HG03139 (cell line): Measurements from ENCODE around the gene RAD51B.

Source experiments
- ATAC-seq: cut with Tn5 transposase; IDR thresholded peaks from one replicate; pipeline ENCODE4 v1.9.1; 2021; ENCODE audit not compliant: unreplicated experiment

The RAD51B gene

GRCh38 chr14:68552075-68552474 lies 732.5 kb downstream of the RAD51B start:
- ATAC-seq, result no peak

GRCh38 chr14:68552602-68553001 lies 733.0 kb downstream of the RAD51B start:
- ATAC-seq, result no peak

DNA sequence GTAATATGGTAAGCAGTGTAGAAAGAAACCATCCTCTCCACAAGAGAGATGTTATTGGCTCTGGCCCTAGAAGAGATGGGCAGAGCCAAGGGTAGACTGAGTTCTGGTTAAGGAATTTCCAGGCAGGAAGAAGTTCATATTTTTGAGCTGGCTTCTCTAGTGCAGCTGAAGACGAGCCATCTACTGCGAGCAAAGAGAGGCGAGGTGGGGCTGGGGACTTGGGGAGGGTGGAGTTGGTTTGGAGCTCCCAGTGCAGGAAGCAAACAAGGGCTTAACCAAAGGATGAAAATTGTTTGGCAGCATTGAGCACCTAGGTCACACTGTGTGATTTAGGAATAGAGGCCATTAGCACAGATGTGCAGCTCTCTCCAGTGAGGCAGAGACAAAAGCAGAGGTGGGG lies 733.7 kb downstream of the RAD51B start:
- no peak for ATAC-seq

- ATAC-seq, result no peak
Observed at GRCh38 chr14:68554231-68554630, 734.7 kb downstream of the RAD51B start.

GRCh38 chr14:68556253-68556652 lies 736.7 kb downstream of the RAD51B start:
- ATAC-seq, result no peak

- ATAC-seq, result no peak
Observed at GRCh38 chr14:68557648-68558047, 738.1 kb downstream of the RAD51B start.

DNA sequence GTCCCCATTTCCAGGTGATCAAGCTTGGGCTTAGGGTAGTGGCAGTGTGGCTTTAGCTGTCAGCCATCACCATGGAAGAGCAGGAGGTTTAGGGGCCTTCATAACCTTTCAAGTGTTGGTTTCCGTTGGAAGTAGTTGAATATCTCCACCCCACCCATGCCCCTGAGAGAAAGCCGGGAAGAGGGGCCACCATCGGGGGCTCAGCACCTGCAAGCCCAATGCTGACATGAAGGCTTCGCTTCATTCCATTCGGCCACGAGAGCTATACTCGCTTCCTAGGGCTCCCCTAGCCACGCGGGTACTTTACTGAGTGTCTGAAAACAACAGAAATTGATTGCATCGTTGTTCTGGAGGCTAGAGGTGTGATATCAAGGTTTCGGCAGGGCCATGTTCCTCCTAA lies 738.5 kb downstream of the RAD51B start:
- ATAC-seq, result no peak

DNA sequence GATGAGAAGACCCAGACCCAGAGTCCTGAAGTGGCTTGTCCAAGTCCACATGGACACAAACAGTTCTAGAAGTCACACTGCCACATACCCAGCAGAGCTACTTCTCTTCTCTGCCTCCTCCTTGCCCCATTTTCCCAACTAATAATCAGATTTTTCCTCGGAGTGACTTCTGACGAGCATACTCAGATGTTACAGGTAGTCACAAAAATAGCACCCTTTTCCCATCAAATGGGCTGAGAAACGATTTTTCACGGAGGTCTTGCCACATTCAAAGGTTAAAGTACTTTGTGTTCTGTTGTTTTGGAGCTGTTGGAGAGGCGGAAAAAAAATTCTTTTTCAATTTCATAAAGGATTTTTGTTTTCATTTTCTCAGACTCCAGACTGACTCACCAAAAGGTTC lies 740.4 kb downstream of the RAD51B start:
- no peak for ATAC-seq

DNA sequence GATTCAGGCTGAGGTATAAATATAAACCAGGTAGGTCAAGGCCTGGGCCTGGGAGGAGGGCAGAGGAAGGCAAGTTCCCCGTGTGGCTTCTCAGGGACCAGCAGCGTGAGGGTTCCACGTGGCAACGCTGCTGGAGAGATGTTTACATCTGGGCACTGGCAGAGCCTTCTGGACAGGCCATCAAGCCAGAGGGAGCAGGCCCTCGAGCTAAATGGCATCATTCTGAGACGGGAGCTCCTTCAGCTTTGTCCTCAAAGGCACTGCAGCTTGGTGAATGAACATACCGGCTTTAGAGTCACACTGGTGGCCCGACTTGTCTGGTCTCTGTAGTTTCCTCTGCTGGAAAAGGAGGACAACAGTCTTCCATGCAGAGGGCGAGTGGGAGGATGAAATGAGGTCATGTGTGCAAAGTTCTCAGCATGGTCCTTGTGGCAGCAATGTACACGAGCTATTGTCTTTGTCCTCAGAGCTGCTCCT lies 742.0 kb downstream of the RAD51B start:
- ATAC-seq, result no peak

- ATAC-seq, result no peak
Observed at GRCh38 chr14:68562911-68563250, 743.3 kb downstream of the RAD51B start.

DNA sequence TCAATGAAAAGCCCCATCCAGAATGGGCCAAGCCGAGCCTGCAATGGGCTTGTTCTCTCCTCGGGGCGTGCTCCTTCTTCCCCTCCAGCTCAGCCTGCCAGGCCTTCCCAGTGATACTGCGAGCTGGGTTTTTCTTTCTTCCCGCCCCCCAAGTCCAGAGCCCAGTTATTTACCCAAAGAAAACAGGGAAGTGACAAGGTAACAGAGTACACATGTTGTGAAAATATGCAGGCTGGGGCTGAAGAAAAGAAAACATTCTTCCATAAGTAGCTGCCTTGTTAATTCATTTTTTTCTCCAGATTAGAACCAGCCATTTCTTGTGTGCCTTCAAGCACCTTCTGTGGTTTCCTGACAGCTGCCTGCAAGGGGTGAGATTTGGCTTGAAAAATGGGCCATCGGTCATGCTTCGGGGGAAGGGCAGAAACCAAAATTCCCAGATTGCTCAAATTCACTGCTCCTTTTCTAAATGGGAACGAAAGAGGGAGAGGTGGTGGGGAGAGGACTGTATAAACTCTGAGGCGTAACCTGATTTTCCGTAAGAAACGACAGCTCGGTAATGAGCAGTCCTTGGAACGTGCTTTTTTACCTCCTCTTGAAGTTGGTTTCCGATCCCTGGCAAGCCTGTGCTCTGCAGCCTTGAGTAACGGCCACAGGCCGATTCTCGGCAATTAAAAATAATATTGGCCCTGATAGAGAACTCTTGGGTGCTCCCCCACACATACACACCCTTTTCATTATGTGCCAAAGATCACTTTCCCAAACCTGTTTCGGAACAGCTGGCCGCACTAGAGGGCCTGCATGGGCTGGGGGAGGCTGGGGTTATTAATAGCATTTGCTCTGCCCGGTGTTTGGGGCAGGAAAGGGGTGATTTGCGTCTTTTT lies 743.9 kb downstream of the RAD51B start:
- ATAC-seq, result no peak

- ATAC-seq, result no peak
Observed at GRCh38 chr14:68564191-68564825, 744.7 kb downstream of the RAD51B start.

DNA sequence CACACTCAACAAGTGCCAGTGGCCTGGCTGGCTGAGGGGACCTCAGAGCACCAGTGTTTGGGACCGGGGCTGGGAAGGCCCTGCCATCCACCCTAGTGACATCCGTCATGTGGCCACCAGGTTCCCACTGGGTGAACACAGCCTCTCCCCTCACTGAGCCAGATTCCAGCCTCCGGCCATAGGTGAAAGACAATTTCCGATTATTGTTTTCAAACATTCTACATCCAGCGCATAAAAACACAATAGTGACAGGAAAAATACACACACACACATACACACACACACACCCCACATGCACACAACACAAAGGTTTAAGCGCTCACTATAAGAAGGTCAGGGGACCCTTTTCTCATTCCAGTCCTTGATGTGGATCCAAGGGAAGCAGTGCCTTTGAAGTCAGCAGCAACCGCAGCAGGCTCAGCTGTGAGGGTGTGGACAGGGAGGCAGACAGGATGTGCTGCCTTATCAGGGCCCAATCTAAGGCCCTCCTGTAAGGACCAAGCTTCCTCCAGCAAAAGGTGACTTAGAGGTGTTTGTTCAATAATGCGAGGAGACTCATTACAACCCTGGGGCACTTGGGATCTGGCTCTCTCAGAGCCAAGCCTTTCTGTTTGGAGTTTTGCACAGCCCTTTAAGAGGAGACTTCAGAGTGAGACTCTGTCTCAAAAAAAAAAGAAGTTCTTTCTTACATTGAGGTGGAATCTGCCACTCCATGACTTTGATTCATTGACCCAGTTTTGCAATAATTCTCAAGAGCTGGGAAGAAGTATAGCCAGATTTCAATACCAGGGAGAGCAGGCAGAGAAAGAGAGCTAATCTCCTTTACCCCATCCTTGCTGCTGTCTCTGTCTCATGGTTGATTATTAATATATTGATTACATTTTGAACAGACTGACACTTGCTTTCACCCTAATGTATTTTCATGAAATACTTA lies 745.5 kb downstream of the RAD51B start:
- no peak for ATAC-seq

GRCh38 chr14:68566075-68566474 lies 746.5 kb downstream of the RAD51B start:
- ATAC-seq, result no peak

- no peak for ATAC-seq
Observed at GRCh38 chr14:68568907-68569897, 749.6 kb downstream of the RAD51B start.

- ATAC-seq, result no peak
Observed at GRCh38 chr14:68569970-68570409, 750.4 kb downstream of the RAD51B start.

DNA sequence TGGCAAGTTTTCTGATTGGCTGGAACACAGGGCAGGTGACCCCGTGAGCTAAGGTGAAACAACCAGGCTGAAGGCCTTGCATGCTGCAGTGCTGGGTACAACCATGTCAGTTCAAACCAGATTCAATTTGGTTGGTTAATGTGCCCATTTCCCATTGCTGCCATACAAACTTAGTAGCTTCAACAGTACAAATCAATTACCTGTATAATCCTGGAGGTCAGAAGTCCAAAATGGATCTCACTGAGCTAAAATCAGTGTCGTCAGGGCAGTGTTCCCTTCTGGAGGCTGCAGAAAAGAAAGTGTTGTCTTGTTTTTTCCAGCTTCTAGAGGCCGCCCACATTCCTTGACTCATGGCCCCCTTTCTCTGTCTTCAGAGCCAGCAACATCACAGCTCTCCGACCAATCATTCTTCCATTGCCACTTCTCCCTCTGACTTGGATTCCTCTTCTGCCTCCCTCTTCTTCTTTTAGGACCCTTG lies 751.6 kb downstream of the RAD51B start:
- no peak for ATAC-seq

GRCh38 chr14:68571928-68572525 lies 752.4 kb downstream of the RAD51B start:
- ATAC-seq, result no peak

DNA sequence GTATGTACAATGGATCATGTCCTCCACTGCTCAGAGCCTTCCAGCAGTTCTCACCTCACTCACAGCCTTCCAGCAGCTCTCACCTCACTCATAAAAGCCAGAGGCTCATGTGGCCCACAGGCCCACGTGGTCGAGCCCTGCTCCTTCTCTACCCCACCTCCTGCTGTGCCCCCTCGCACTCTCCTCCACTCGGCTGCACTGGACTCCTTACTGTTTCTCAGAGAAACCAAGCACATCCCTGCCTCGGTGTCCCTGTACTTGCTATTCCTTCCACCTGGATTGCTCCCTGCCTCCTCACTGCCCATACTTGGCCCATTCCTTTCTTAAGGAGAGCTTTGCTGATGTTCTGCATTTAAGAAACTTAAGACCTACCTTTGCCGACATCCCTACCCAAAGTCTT lies 753.5 kb downstream of the RAD51B start:
- no peak for ATAC-seq

DNA sequence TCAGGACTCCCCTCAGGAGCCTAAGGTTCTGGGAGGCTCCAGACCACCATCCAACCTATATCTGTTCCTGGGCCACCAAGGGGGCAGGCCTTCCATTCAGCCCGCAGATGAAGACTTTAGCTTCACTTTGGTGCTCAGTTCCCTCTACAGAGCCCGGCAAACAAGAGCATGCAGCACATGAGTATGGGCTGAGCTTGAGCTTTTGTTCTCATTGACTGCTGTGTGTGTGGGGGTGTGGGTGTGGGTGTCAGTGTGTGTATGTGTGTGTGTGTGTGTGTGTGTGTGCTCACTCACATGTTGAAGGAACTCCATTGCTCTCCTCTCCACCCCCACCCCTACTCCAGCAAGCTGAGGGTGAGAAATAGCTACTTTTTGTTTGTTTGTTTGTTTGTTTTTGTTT lies 754.1 kb downstream of the RAD51B start:
- no peak for ATAC-seq
